Esophagus squamous epithelium (tissue), 4 donors: ENCODE results near the gene RNF180.

Source experiments
- CTCF ChIP-seq, 6 experiments: fragments of 450-650 bp in 4 of 6; fragments of 200-600 bp in 2 of 6; sonication (generic) in 2 of 6; IDR thresholded peaks; one replicate each; pipeline ENCODE4 v1.5.1; 2016 to 2019; ENCODE audit warnings: antibody characterized with exemption in 6 of 6, mild to moderate bottlenecking in 4 of 6, moderate library complexity in 4 of 6
- POLR2A ChIP-seq, 4 donors: fragments of 450-650 bp; IDR thresholded peaks; one replicate each; pipeline ENCODE4 v1.6.1; 2017; ENCODE audit warnings: antibody characterized with exemption in 4 of 4, mild to moderate bottlenecking in 4 of 4, moderate library complexity in 3 of 4

DNA sequence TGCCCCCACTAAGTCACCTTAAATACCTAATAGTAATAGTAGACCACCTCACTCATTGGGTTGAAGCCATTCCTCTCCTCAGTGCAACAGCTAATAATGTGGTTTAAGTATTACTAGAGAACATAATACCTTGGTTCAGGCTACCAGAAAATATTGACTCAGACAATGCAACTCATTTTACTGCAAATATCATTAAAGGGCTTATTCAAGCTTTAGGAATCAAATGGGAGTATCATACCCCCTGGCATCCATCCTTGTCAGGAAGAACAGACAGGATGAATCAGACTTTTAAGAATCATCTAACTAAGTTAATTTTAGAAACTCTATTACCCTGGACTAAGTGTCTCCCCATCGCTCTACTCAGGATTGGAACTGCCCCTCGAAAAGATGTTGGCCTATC is 6.8 kb upstream of the RNF180 start:
- TF ChIP-seq CTCF (IDR thresholded peaks at IDR 0.05): no peak
- TF ChIP-seq POLR2A (IDR thresholded peaks at IDR 0.05): no peak
